Measurements from ENCODE around the gene PIP5KL1. TPM values are rescaled to one million over a fixed set of nuclear protein-coding genes. Genes with fewer than 3 reads are reported as not detected.

The PIP5KL1 gene
- total and polyA plus RNA-seq, 2 experiments from 2014 or later = 13.4 to 19.5 TPM

DNA sequence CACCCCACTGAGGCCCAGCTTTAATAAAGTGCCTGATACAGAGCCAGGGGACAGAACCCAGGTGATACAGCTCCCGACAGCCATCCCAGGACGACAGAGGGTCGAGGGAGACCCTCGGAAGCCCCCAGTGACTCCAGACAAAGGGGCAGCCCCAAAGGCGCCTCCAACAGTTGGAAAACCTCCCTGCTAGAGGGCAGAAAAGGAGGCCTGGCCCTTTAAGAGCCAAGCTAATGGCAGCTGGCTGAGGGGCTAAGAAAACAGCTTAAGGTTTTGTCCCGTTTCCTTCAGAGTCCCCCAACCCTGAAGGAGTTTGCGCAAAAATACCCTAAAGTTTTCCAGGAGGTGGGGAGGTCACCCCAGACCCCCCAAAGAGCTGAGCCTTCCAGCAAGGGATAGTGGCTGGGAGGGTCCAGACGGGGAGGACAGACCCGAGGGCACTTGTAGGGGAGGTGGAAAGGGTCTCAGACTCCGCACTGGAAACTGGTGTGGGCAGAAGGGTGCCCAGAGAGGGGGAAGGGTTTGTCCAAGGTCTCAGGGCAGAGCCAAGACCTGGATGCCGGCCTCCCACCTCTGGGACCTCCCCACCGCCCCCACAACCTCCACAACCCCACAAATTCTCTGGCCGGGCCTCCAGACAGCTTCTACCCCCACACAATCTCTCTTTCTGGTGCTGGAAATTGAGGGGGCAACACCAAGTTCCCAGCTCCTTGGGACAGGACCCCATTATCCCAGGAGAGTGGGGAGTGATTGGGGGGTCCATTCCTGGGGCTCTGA lies 44.9 kb downstream of the PIP5KL1 start:
- no peaks in the 10 kb centered on the region for H3K27me3 ChIP-seq (ENCODE audit: insufficient read depth)
- H3K27me3 Mint-ChIP-seq (ENCODE audit: insufficient read depth, low read depth, poor library complexity) = peaks cover 24% of the 10 kb centered on the region
- no peaks in the 10 kb centered on the region for H3K9me2 ChIP-seq (ENCODE audit: insufficient read depth)
- H3K4me3 Mint-ChIP-seq = no peak overlapping the region
- H3K27ac ChIP-seq (ENCODE audit: low read depth) = peak overlapping the region; percentile 55; the same call in 1 of the 2 replicates
- TF ChIP-seq NANOG (IDR thresholded peaks at IDR 0.05; ENCODE audit: borderline replicate concordance) (no peak), ZNF331 (CRISPR knock-in tag; IDR thresholded peaks at IDR 0.05; ENCODE audit: low read depth) (no peak), ZNF114 (CRISPR knock-in tag; IDR thresholded peaks at IDR 0.05) (no peak), EZH2phosphoT487 (IDR thresholded peaks at IDR 0.05; ENCODE audit: unreplicated experiment) (no peak)
- TF ChIP-seq, protein P1, sequence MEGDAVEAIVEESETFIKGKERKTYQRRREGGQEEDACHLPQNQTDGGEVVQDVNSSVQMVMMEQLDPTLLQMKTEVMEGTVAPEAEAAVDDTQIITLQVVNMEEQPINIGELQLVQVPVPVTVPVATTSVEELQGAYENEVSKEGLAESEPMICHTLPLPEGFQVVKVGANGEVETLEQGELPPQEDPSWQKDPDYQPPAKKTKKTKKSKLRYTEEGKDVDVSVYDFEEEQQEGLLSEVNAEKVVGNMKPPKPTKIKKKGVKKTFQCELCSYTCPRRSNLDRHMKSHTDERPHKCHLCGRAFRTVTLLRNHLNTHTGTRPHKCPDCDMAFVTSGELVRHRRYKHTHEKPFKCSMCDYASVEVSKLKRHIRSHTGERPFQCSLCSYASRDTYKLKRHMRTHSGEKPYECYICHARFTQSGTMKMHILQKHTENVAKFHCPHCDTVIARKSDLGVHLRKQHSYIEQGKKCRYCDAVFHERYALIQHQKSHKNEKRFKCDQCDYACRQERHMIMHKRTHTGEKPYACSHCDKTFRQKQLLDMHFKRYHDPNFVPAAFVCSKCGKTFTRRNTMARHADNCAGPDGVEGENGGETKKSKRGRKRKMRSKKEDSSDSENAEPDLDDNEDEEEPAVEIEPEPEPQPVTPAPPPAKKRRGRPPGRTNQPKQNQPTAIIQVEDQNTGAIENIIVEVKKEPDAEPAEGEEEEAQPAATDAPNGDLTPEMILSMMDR (conservative IDR thresholded peaks at IDR 0.05; ENCODE audit: low read depth in 2 of 2) = no peak
- TF ChIP-seq, protein P2, sequence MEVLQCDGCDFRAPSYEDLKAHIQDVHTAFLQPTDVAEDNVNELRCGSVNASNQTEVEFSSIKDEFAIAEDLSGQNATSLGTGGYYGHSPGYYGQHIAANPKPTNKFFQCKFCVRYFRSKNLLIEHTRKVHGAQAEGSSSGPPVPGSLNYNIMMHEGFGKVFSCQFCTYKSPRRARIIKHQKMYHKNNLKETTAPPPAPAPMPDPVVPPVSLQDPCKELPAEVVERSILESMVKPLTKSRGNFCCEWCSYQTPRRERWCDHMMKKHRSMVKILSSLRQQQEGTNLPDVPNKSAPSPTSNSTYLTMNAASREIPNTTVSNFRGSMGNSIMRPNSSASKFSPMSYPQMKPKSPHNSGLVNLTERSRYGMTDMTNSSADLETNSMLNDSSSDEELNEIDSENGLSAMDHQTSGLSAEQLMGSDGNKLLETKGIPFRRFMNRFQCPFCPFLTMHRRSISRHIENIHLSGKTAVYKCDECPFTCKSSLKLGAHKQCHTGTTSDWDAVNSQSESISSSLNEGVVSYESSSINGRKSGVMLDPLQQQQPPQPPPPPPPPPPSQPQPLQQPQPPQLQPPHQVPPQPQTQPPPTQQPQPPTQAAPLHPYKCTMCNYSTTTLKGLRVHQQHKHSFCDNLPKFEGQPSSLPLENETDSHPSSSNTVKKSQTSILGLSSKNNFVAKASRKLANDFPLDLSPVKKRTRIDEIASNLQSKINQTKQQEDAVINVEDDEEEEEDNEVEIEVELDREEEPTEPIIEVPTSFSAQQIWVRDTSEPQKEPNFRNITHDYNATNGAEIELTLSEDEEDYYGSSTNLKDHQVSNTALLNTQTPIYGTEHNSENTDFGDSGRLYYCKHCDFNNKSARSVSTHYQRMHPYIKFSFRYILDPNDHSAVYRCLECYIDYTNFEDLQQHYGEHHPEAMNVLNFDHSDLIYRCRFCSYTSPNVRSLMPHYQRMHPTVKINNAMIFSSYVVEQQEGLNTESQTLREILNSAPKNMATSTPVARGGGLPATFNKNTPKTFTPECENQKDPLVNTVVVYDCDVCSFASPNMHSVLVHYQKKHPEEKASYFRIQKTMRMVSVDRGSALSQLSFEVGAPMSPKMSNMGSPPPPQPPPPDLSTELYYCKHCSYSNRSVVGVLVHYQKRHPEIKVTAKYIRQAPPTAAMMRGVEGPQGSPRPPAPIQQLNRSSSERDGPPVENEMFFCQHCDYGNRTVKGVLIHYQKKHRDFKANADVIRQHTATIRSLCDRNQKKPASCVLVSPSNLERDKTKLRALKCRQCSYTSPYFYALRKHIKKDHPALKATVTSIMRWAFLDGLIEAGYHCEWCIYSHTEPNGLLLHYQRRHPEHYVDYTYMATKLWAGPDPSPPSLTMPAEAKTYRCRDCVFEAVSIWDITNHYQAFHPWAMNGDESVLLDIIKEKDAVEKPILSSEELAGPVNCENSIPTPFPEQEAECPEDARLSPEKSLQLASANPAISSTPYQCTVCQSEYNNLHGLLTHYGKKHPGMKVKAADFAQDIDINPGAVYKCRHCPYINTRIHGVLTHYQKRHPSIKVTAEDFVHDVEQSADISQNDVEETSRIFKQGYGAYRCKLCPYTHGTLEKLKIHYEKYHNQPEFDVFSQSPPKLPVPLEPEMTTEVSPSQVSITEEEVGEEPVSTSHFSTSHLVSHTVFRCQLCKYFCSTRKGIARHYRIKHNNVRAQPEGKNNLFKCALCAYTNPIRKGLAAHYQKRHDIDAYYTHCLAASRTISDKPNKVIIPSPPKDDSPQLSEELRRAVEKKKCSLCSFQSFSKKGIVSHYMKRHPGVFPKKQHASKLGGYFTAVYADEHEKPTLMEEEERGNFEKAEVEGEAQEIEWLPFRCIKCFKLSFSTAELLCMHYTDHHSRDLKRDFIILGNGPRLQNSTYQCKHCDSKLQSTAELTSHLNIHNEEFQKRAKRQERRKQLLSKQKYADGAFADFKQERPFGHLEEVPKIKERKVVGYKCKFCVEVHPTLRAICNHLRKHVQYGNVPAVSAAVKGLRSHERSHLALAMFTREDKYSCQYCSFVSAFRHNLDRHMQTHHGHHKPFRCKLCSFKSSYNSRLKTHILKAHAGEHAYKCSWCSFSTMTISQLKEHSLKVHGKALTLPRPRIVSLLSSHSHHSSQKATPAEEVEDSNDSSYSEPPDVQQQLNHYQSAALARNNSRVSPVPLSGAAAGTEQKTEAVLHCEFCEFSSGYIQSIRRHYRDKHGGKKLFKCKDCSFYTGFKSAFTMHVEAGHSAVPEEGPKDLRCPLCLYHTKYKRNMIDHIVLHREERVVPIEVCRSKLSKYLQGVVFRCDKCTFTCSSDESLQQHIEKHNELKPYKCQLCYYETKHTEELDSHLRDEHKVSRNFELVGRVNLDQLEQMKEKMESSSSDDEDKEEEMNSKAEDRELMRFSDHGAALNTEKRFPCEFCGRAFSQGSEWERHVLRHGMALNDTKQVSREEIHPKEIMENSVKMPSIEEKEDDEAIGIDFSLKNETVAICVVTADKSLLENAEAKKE (CRISPR knock-in tag; IDR thresholded peaks at IDR 0.05) = no peak
- no peaks in the 10 kb centered on the region for H3K9me3 Mint-ChIP-seq
- no peak overlapping the region for H3K4me3 ChIP-seq
- H3K36me3 ChIP-seq (ENCODE audit: insufficient read depth) = peaks cover 7% of the 10 kb centered on the region
- peaks cover 23% of the 10 kb centered on the region for H3K36me3 Mint-ChIP-seq (ENCODE audit: low read depth)
- H3K79me2 ChIP-seq (replicated peaks; ENCODE audit: insufficient read depth) = no peaks in the 10 kb centered on the region
- 0 out of 2 replicates have a peak, but pooled peaks cover 6% of the 10 kb centered on the region for H3F3A ChIP-seq (replicated peaks; ENCODE audit: low read depth)
- no peak for ATAC-seq
- H3K4me1 Mint-ChIP-seq = peaks cover 21% of the 10 kb centered on the region
- H3K4me2 ChIP-seq = no peak overlapping the region
- no peak overlapping the region for H2AFZ ChIP-seq
- H3K27ac Mint-ChIP-seq = no peak overlapping the region
- peaks cover 4% of the 10 kb centered on the region for H4K20me1 ChIP-seq (replicated peaks; ENCODE audit: insufficient read depth)
- no peak for DNase-seq (ENCODE audit: low spot score)
- H3K4me1 ChIP-seq (ENCODE audit: insufficient read depth) = no peaks in the 10 kb centered on the region
